Esophagus muscularis mucosa (tissue), 3 donors: ENCODE data around the gene DGAT2.

ENCODE experiments used
- CTCF ChIP-seq, 3 experiments: fragments of 200-600 bp in 2 of 3; fragments of 450-650 bp in 1 of 3; sonication (generic) in 2 of 3; IDR thresholded peaks; one replicate each; pipeline ENCODE4 v1.5.1; 2017 to 2019; ENCODE audit warnings: antibody characterized with exemption in 3 of 3, mild to moderate bottlenecking in 2 of 3, moderate library complexity in 1 of 3
- POLR2A ChIP-seq: fragments of 450-650 bp; IDR thresholded peaks from one replicate; pipeline ENCODE4 v1.6.1; 2017; ENCODE audit warnings: antibody characterized with exemption, moderate library complexity, mild to moderate bottlenecking, low read depth

- TF ChIP-seq CTCF (IDR thresholded peaks at IDR 0.05) (no peak), POLR2A (no peak)
Observed at GRCh38 chr11:75820645-75821044, 52.1 kb downstream of the DGAT2 start.
